Vagina (tissue), 2 donors: ENCODE data around the gene JAGN1.

Source experiments
- POLR2A ChIP-seq, 2 donors: fragments of 450-650 bp; IDR thresholded peaks; one replicate each; pipeline ENCODE4 v1.6.1; 2017; ENCODE audit warnings: antibody characterized with exemption in 2 of 2, mild to moderate bottlenecking in 2 of 2, moderate library complexity in 2 of 2
- POLR2AphosphoS5 ChIP-seq, 2 donors: sonication (generic); formaldehyde crosslinking; IDR thresholded peaks; one replicate each; pipeline ENCODE4 v1.9.0; 2017; ENCODE audit warnings: antibody characterized with exemption in 2 of 2, mild to moderate bottlenecking in 2 of 2, low read depth in 1 of 2; ENCODE audit not compliant: insufficient read depth in 1 of 2
- TF ChIP-seq, protein P1 (sequence below), 3 experiments: fragments of 450-650 bp in 2 of 3; fragments of 200-600 bp in 1 of 3; sonication (generic) in 1 of 3; IDR thresholded peaks; one replicate each; pipeline ENCODE4 v1.5.1; 2017 to 2019; ENCODE audit warnings: antibody characterized with exemption in 3 of 3, mild to moderate bottlenecking in 2 of 3, moderate library complexity in 2 of 3

DNA sequence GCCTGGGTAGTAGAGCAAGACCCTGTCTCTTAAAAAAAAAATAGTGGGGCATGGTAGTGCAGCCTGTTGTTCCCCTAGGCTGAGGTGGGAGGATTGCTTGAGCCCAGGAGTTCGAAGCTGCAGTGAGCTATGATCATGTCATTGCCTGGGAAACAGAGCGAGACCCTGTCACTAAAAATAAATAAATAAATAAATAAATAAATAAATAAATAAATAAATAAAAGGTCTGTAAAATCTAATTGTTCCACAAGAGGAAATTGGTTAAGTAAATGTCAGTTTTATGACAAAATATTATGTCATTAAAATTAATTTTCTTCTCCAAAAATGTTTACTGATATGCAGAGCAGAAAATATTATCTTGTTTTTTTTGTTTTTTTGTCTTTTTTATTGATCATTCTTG, 48.6 kb downstream of the JAGN1 start:
- TF ChIP-seq POLR2A (IDR thresholded peaks at IDR 0.05) = no peak
- TF ChIP-seq, protein P1, sequence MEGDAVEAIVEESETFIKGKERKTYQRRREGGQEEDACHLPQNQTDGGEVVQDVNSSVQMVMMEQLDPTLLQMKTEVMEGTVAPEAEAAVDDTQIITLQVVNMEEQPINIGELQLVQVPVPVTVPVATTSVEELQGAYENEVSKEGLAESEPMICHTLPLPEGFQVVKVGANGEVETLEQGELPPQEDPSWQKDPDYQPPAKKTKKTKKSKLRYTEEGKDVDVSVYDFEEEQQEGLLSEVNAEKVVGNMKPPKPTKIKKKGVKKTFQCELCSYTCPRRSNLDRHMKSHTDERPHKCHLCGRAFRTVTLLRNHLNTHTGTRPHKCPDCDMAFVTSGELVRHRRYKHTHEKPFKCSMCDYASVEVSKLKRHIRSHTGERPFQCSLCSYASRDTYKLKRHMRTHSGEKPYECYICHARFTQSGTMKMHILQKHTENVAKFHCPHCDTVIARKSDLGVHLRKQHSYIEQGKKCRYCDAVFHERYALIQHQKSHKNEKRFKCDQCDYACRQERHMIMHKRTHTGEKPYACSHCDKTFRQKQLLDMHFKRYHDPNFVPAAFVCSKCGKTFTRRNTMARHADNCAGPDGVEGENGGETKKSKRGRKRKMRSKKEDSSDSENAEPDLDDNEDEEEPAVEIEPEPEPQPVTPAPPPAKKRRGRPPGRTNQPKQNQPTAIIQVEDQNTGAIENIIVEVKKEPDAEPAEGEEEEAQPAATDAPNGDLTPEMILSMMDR (IDR thresholded peaks at IDR 0.05) = no peak
- TF ChIP-seq POLR2AphosphoS5 (IDR thresholded peaks at IDR 0.05; ENCODE audit: insufficient read depth in 1 of 2, low read depth in 1 of 2) = no peak
